GM21360 (cell line): Measurements from ENCODE around the gene HSD11B1.

Experiments
- ATAC-seq: cut with Tn5 transposase; IDR thresholded peaks from one replicate; pipeline ENCODE4 v1.9.1; 2021; ENCODE audit warnings: mild to moderate bottlenecking, moderate library complexity; ENCODE audit not compliant: unreplicated experiment

HSD11B1 gene

GRCh38 chr1:209723756-209724693, 19.4 kb downstream of the HSD11B1 start:
- peak; percentile 70 for ATAC-seq

GRCh38 chr1:209727286-209727685, 22.6 kb downstream of the HSD11B1 start:
- ATAC-seq = no peak

- ATAC-seq = no peak
Measured at GRCh38 chr1:209727785-209728184, 23.1 kb downstream of the HSD11B1 start.

- no peak for ATAC-seq
Measured at GRCh38 chr1:209728466-209728865, 23.8 kb downstream of the HSD11B1 start.

- no peak for ATAC-seq
Measured at GRCh38 chr1:209729436-209729835, 24.8 kb downstream of the HSD11B1 start.

GRCh38 chr1:209732725-209733124, 28.1 kb downstream of the HSD11B1 start:
- ATAC-seq = no peak

- ATAC-seq = no peak
Measured at GRCh38 chr1:209733409-209734192, 29.0 kb downstream of the HSD11B1 start.

- ATAC-seq = no peak
Measured at GRCh38 chr1:209736490-209737117, 32.0 kb downstream of the HSD11B1 start.

- no peak for ATAC-seq
Measured at GRCh38 chr1:209737118-209737505, 32.5 kb downstream of the HSD11B1 start.

GRCh38 chr1:209738270-209738669, 33.6 kb downstream of the HSD11B1 start:
- no peak for ATAC-seq

GRCh38 chr1:209741193-209741592, 36.5 kb downstream of the HSD11B1 start:
- ATAC-seq = no peak

GRCh38 chr1:209741889-209742288, 37.2 kb downstream of the HSD11B1 start:
- ATAC-seq = no peak

GRCh38 chr1:209742409-209743144, 37.9 kb downstream of the HSD11B1 start:
- no peak for ATAC-seq

- no peak for ATAC-seq
Measured at GRCh38 chr1:209743145-209743482, 38.5 kb downstream of the HSD11B1 start.

- ATAC-seq = no peak
Measured at GRCh38 chr1:209746451-209747165, 42.0 kb downstream of the HSD11B1 start.

GRCh38 chr1:209747580-209748262, 43.1 kb downstream of the HSD11B1 start:
- peak; percentile 46 for ATAC-seq

GRCh38 chr1:209748620-209749019, 44.0 kb downstream of the HSD11B1 start:
- no peak for ATAC-seq

- no peak for ATAC-seq
Measured at GRCh38 chr1:209749205-209749604, 44.6 kb downstream of the HSD11B1 start.

- no peak for ATAC-seq
Measured at GRCh38 chr1:209749670-209750323, 45.2 kb downstream of the HSD11B1 start.
